ENCODE data around the gene RXRA. TPM values are rescaled to one million over a fixed set of nuclear protein-coding genes. Genes with fewer than 3 reads are reported as not detected.
A peak's percentile ranks its signal among the peaks of the same experiment; 100 is the strongest.

The RXRA gene
- total RNA-seq, 1 donor from 2014 or later, result 30.3 TPM

- no peak for DNase-seq
These were observed 128.8 kb downstream of the RXRA start for GRCh38 chr9:134455021-134455471.

GRCh38 chr9:134455537-134455933 lies 129.3 kb downstream of the RXRA start:
- DNase-seq, result no peak

GRCh38 chr9:134455934-134456755 lies 129.9 kb downstream of the RXRA start:
- peak; percentile 97 for DNase-seq

GRCh38 chr9:134456756-134457305 lies 130.6 kb downstream of the RXRA start:
- no peak for DNase-seq

- no peak for DNase-seq
These were observed 131.3 kb downstream of the RXRA start for GRCh38 chr9:134457321-134458206.

- DNase-seq, result peak; percentile 85
These were observed 132.2 kb downstream of the RXRA start for GRCh38 chr9:134458207-134459108.

DNA sequence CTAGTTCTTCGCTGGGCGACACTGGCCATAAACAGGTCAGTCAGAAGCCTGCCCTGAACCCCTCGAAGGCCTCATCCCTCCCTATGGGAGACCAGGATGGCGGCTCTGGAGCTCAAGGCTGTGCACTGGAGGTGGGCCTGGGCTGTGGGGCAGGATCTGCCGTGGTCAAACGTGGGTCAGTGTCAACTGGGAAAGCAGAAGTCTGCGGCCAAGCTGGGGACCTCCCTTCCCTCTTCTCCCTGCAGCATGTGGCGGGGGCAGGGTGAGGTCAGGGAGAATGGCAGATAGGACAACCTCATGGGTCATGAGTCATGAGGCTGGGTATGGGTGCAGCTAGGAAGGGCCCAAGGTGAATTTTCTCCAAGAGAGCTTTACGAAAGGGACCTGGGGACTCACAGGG lies 132.9 kb downstream of the RXRA start:
- no peak for DNase-seq

GRCh38 chr9:134459573-134459972 lies 133.3 kb downstream of the RXRA start:
- no peak for DNase-seq

- DNase-seq, result no peak
These were observed 134.0 kb downstream of the RXRA start for GRCh38 chr9:134460206-134460605.

DNA sequence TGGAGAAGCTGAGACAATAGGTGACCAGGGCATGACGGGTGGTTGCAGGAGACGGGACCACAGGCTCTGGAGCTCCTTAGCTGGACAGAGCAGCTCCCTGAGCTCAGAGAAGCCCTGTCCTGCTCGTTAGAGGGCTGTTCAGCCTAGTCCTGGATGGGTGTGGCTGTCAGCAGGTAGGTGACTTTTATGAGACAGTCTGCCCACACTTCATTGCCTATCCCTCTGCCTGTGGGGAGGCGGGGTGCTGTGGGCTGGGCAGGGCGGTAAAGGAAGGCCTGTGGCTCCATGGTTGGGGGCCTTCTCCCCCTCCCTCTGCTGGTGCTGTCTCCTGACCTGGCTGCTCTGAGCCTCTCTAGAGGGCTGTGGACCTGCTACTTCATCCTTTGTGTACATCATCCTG lies 134.6 kb downstream of the RXRA start:
- no peak for DNase-seq

DNA sequence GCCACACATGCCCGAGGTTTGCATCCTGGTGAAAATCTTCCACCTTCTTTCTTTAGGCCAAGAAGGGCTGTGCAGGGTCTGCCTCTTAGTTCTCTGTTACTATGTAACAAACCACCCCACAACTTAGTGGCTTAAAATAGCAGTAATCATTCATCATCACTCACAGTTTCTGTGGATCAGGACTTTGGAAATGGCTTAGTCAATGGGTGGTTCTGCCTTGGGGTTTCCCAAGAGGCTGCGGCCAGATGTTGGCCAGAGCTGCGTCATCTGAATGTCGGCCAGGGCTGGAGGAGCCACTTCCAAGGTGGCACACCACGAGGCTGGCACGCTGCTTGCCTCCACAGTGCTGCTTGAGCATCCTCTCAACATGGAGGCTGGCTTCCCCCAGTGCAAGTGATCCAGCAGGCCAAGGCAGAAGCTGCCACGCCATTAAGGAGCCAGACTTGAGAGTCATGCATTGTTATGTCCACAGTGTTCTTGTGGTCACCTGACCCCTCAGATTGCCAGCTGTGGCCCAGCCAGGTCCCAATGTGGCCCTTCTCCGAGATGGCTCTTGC lies 135.2 kb downstream of the RXRA start:
- DNase-seq, result no peak

DNA sequence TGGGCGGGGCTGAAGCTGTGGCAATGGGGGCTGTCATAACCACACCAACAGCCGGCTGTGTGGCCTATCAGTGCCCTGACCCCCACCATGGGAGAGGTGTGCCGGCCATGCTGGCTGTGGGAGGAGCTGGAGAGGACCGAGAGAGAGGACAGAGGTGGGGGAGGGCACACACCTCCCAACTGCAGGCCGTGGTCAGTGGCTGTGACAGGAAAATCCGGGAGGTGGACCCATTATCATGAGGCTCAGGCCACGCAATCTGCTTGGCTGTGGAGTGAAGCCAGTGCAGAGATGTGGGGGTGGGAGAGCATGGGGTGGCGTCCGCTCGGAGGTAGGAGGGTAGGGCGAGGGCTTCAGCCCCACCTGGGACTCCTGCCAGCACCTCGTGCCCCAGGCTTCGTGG lies 136.1 kb downstream of the RXRA start:
- no peak for DNase-seq

- no peak for DNase-seq
These were observed 137.0 kb downstream of the RXRA start for GRCh38 chr9:134463280-134463679.

- no peak for DNase-seq
These were observed 140.8 kb downstream of the RXRA start for GRCh38 chr9:134466869-134467616.

GRCh38 chr9:134468358-134468757 lies 142.1 kb downstream of the RXRA start:
- no peak for DNase-seq

DNA sequence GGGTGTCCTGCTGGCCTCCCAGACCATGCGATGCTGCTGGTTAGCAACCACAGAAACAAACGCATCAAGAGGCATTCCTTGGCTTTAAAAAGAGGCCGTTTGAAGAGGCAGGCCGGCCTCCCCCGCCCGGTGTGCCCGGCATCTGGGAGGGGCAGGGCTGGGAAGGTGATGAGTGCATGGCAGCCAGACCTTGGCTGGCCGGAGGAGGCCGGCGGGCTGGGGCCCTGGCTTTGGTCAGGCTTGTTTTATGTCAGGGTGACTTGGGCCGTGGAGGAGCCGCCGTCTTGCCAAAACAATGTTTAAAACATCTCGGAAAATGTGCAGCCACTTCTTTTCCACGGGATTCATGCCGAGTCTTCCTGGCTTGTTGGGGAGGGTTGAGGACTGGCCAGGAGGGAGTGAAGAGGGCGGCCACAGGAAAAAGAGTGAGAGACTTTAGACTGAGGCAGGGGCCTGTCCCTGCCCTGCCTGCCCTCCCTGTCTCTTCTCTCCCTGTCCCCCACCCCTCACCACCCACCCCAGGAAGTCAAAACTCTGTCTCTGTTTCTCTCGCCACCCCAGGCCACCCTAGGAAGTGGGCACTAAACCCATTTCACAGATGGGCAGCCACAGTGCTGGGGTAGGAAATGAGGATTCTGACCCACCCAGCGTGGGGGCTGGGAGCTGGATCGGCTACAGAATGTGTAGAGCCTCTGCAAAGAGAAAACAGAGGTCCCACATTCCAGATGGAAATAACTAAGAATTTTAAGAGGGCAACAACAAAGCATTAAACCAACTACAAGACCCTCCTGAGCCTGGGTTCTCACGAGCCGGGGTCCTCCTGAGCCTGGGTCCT lies 143.0 kb downstream of the RXRA start:
- peak; percentile 82 for DNase-seq

- no peak for DNase-seq
These were observed 146.0 kb downstream of the RXRA start for GRCh38 chr9:134472256-134472655.

- no peak for DNase-seq
These were observed 147.1 kb downstream of the RXRA start for GRCh38 chr9:134473141-134474054.

DNA sequence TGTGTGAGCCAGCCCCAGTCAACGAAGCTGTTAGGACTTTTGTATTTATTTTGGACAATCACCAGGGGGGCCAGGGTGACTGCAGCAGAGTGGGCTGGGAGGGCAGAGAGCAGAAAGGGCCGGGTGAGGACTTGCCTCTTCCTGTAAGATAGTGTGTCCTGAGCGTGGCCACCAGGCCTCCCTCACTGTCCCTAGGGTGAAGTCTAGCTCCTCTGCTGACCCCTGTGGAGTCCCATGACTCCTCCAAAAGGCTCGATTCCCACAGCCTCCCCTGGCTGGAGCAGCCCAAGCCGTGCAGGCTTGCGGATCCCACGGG lies 147.8 kb downstream of the RXRA start:
- peak; percentile 48 for DNase-seq

All from tongue (tissue), 2 donors.